ENCODE data around the gene TRIM3.

DNA sequence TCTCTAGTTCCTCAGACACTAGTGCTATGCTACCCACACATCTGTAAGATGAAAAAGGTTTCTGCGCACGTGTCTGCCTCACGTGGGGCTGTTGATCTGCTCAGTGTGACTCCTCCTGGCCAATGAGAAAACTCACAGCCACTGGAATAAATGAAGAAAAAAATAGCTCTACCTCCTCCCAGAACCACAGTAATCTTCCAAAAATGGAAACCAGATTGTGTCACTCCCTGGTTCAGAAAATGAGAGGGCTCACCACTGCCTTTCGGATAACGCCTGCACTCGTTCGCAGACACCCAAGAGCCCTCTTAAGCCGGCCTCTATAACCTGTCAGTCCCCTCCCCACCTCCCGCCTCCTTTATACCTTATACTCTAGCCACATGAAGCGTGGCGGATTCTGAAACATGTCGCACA lies 59.9 kb downstream of the TRIM3 start:
- no peak for TF ChIP-seq FOSL1 (IDR thresholded peaks at IDR 0.05; ENCODE audit: low read depth)
- TF ChIP-seq POLR2AphosphoS5 (IDR thresholded peaks at IDR 0.05; ENCODE audit: low read depth, low read length): no peak
- TF ChIP-seq, protein P1, sequence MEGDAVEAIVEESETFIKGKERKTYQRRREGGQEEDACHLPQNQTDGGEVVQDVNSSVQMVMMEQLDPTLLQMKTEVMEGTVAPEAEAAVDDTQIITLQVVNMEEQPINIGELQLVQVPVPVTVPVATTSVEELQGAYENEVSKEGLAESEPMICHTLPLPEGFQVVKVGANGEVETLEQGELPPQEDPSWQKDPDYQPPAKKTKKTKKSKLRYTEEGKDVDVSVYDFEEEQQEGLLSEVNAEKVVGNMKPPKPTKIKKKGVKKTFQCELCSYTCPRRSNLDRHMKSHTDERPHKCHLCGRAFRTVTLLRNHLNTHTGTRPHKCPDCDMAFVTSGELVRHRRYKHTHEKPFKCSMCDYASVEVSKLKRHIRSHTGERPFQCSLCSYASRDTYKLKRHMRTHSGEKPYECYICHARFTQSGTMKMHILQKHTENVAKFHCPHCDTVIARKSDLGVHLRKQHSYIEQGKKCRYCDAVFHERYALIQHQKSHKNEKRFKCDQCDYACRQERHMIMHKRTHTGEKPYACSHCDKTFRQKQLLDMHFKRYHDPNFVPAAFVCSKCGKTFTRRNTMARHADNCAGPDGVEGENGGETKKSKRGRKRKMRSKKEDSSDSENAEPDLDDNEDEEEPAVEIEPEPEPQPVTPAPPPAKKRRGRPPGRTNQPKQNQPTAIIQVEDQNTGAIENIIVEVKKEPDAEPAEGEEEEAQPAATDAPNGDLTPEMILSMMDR (IDR thresholded peaks at IDR 0.05 in 2 of 3, conservative IDR thresholded peaks at IDR 0.05 in 1 of 3; ENCODE audit: borderline replicate concordance in 1 of 3, insufficient read depth in 1 of 3, low read depth in 2 of 3, low read length in 2 of 3): no peak
- no peak for TF ChIP-seq MAX (IDR thresholded peaks at IDR 0.05)
- TF ChIP-seq CEBPB (IDR thresholded peaks at IDR 0.05; ENCODE audit: low read depth): no peak
- TF ChIP-seq EGR1 (IDR thresholded peaks at IDR 0.05; ENCODE audit: low read depth): no peak
- TF ChIP-seq POLR2A (IDR thresholded peaks at IDR 0.05; ENCODE audit: borderline replicate concordance, extremely low read depth, insufficient read depth, insufficient read length): no peak
